IMR-90 (cell line): ENCODE measurements around the gene C2. TPM values are rescaled to one million over a fixed set of nuclear protein-coding genes. Genes with fewer than 3 reads are reported as not detected.
"Not testable (repeated sequence)": the region's sequence is repeated elsewhere in the genome, so short reads cannot be mapped to it uniquely, and the experiment has no call there.

ENCODE experiments used
- ATAC-seq: fragments of 200-7000 bp; cut with Tn5 transposase; 2 replicates; pipeline ENCODE4 v1.9.1; 2020; ENCODE audit warnings: low read depth, mild to moderate bottlenecking, moderate library complexity
- BruUV-seq: library from RNA; stranded (reverse); fragments of 400-500 nt; replicated peaks from 2 replicates; lab custom pipeline; 2021; lab: Mats Ljungman, UMichigan
- CTCF ChIA-PET: fragments of 300-600 bp; formaldehyde crosslinking; extraction: SDS; loops from one replicate; lab custom pipeline; 2021; ENCODE audit warnings: antibody characterized with exemption; lab: Yijun Ruan, JAX
- POLR2A ChIA-PET: fragments of 300-600 bp; sonication (Branson Sonifier 250); formaldehyde crosslinking; loops from one replicate; lab custom pipeline; 2022; ENCODE audit warnings: antibody characterized with exemption; ENCODE audit not compliant: unreplicated experiment; lab: Charles Lee
- DNase-seq: peaks from one replicate; pipeline ENCODE4 v3.0.0; 2013
- H2AFZ ChIP-seq: replicated peaks from 2 replicates; pipeline ENCODE3; 2013; ENCODE audit warnings: low read length, mild to moderate bottlenecking; ENCODE audit not compliant: poor library complexity
- H2AK5ac ChIP-seq: 2 replicates; pipeline ENCODE4 v1.6.1; 2013; ENCODE audit warnings: low read depth, low read length, inconsistent platforms
- H2AK9ac ChIP-seq: replicated peaks from 2 replicates; pipeline ENCODE3; 2013; ENCODE audit warnings: mild to moderate bottlenecking, low read depth, low read length, moderate library complexity; ENCODE audit not compliant: poor library complexity
- H2BK120ac ChIP-seq: 2 replicates; pipeline ENCODE4 v1.6.1; 2013; ENCODE audit warnings: low read depth, low read length, inconsistent platforms
- H2BK15ac ChIP-seq: 3 replicates; pipeline ENCODE4 v1.6.1; 2013; ENCODE audit warnings: low read depth, low read length, inconsistent platforms
- H2BK20ac ChIP-seq: 2 replicates; pipeline ENCODE4 v1.6.1; 2013; ENCODE audit warnings: low read depth, mild to moderate bottlenecking, inconsistent platforms, low read length, moderate library complexity
- H2BK5ac ChIP-seq: 2 replicates; pipeline ENCODE4 v1.6.1; 2013; ENCODE audit warnings: mild to moderate bottlenecking, low read depth, low read length, inconsistent platforms; ENCODE audit not compliant: poor library complexity, severe bottlenecking
- H3K14ac ChIP-seq: replicated peaks from 2 replicates; pipeline ENCODE4 v1.6.1; 2013; ENCODE audit warnings: low read depth, low read length, inconsistent platforms
- H3K18ac ChIP-seq: 2 replicates; pipeline ENCODE4 v1.6.1; 2013; ENCODE audit warnings: low read depth, low read length, control low read depth
- H3K23ac ChIP-seq: 2 replicates; pipeline ENCODE4 v1.6.1; 2013; ENCODE audit warnings: low read depth, low read length, inconsistent platforms
- H3K27ac ChIP-seq: 2 replicates; pipeline ENCODE4 v1.5.1; 2013; ENCODE audit warnings: mild to moderate bottlenecking, control low read depth, low read length; ENCODE audit not compliant: insufficient read depth
- H3K27me3 ChIP-seq: 2 replicates; pipeline ENCODE4 v1.6.1; 2013; ENCODE audit warnings: low read length; ENCODE audit not compliant: control insufficient read depth, insufficient read depth
- H3K36me3 ChIP-seq: 2 replicates; pipeline ENCODE4 v1.6.1; 2013; ENCODE audit warnings: low read length, mixed read lengths; ENCODE audit not compliant: control insufficient read depth, insufficient read depth
- H3K4ac ChIP-seq: 2 replicates; pipeline ENCODE4 v1.6.1; 2013; ENCODE audit warnings: low read depth, low read length, inconsistent platforms
- H3K4me1 ChIP-seq: 2 replicates; pipeline ENCODE4 v1.6.1; 2013; ENCODE audit warnings: low read length, mixed read lengths; ENCODE audit not compliant: control insufficient read depth, insufficient read depth
- H3K4me2 ChIP-seq: 2 replicates; pipeline ENCODE4 v1.6.1; 2013; ENCODE audit warnings: low read depth, mild to moderate bottlenecking, control low read depth, low read length, moderate library complexity
- H3K4me3 ChIP-seq: 2 replicates; pipeline ENCODE4 v1.5.1; 2013; ENCODE audit warnings: low read depth, mild to moderate bottlenecking, control low read depth, low read length, moderate library complexity; ENCODE audit not compliant: insufficient read depth
- H3K56ac ChIP-seq: 2 replicates; pipeline ENCODE4 v1.6.1; 2013; ENCODE audit warnings: low read length, inconsistent platforms; ENCODE audit not compliant: insufficient read depth; ENCODE audit errors: extremely low read depth
- H3K79me1 ChIP-seq, 2 experiments: 2 replicates each; pipeline ENCODE4 v1.6.1; 2013; ENCODE audit warnings: low read length in 2 of 2, inconsistent platforms in 1 of 2, low read depth in 1 of 2
- H3K9ac ChIP-seq: 2 replicates; pipeline ENCODE4 v1.6.1; 2013; ENCODE audit warnings: low read depth, low read length, control low read depth
- H3K9me1 ChIP-seq: 2 replicates; pipeline ENCODE4 v1.6.1; 2013; ENCODE audit warnings: low read length, inconsistent platforms; ENCODE audit not compliant: insufficient read depth
- H3K9me3 ChIP-seq: 2 replicates; pipeline ENCODE4 v1.6.1; 2013; ENCODE audit warnings: low read length; ENCODE audit not compliant: control insufficient read depth, insufficient read depth
- H4K20me1 ChIP-seq: 2 replicates; pipeline ENCODE4 v1.6.1; 2013; ENCODE audit warnings: low read length, inconsistent platforms; ENCODE audit not compliant: insufficient read depth
- H4K5ac ChIP-seq: 2 replicates; pipeline ENCODE4 v1.6.1; 2013; ENCODE audit warnings: mild to moderate bottlenecking, low read depth, low read length, control low read depth
- H4K8ac ChIP-seq, 2 experiments: 2 replicates each; pipeline ENCODE4 v1.6.1; 2013; ENCODE audit warnings: low read depth in 2 of 2, low read length in 2 of 2, control low read depth in 1 of 2, inconsistent platforms in 1 of 2
- H4K91ac ChIP-seq: 2 replicates; pipeline ENCODE4 v1.6.1; 2013; ENCODE audit warnings: low read depth, low read length, inconsistent platforms; ENCODE audit not compliant: insufficient read depth
- WGBS, 2 experiments: methylation state at CpG; one replicate each; pipeline versions ENCODE4 v1.1.5 to v1.1.7; 2013; ENCODE audit warnings: missing lambda C conversion rate in 2 of 2; ENCODE audit not compliant: insufficient read length in 1 of 2; ENCODE audit errors: extremely low coverage in 2 of 2; 5-methylcytosine and 5-hydroxymethylcytosine counted together
- dilution Hi-C: fragments of 300-500 bp; cut with HindIII; formaldehyde crosslinking; loops from one replicate; pipeline ENCODE4 v1.14.3; 2018; ENCODE audit warnings: low sequenced_read_pairs; ENCODE audit not compliant: unreplicated experiment
- in situ Hi-C: fragments of 300-500 bp; cut with MboI; formaldehyde crosslinking; loops from 3 replicates; pipeline ENCODE4 v1.14.3; 2019; ENCODE audit warnings: low sequenced_read_pairs, inconsistent platforms, mixed read lengths
- intact Hi-C: fragments of 100-400 bp; cut with micrococcal nuclease; formaldehyde crosslinking; loops from 2 replicates; pipeline ENCODE4 v1.10.0; 2022
- microRNA-seq, 2 experiments: library from miRNA; stranded (forward) in 1 of 2; unstranded in 1 of 2; fragments of 10-50 nt in 1 of 2; fragments of <30 nt in 1 of 2; gene quantifications in 1 of 2; microRNA quantifications in 1 of 2; one replicate each; pipeline versions ENCODE3 to v1.1.0; 2013 to 2020; ENCODE audit not compliant: insufficient read depth in 1 of 2, insufficient read length in 1 of 2, unreplicated experiment in 1 of 2
- polyA plus RNA-seq, 3 experiments: library from polyadenylated mRNA; depleted of rRNA; stranded (reverse); fragments of >200 nt; gene quantifications; 2 replicates each; pipeline ENCODE4 v1.2.3, GENCODE V29; 2012; ENCODE audit warnings: low replicate concordance in 1 of 3
- small RNA-seq, 5 experiments: library from RNA; depleted of rRNA; stranded (forward); fragments of <200 nt; gene quantifications; one replicate each; pipeline ENCODE3, GENCODE V24; 2012
- total RNA-seq: library from RNA; depleted of rRNA; stranded (reverse); fragments of >200 nt; gene quantifications from 2 replicates; pipeline ENCODE4 v1.2.3, GENCODE V29; 2012; rRNA removed

Gene C2
- total and polyA plus RNA-seq, 2 of the 4 experiments (the other 2 are of a cell fraction): 0.18 to 0.19 TPM

GRCh38 chr6:31994421-31994820 is 66.9 kb downstream of the C2 start:
- H2BK5ac ChIP-seq, dilution Hi-C loops, H2BK120ac ChIP-seq, BruUV-seq, POLR2A ChIA-PET, H2BK15ac ChIP-seq, ATAC-seq, H4K5ac ChIP-seq, H3K4me1 ChIP-seq, H4K8ac ChIP-seq, H3K23ac ChIP-seq, H3K4me2 ChIP-seq, CTCF ChIA-PET, H2AK9ac ChIP-seq, in situ Hi-C loops, H3K14ac ChIP-seq, H3K79me1 ChIP-seq, H3K4ac ChIP-seq, H3K18ac ChIP-seq, H3K27me3 ChIP-seq, H3K27ac ChIP-seq, H4K20me1 ChIP-seq, H4K91ac ChIP-seq, H3K9ac ChIP-seq, H3K56ac ChIP-seq, H3K9me1 ChIP-seq, H3K9me3 ChIP-seq, H2AK5ac ChIP-seq, DNase-seq, H3K36me3 ChIP-seq, intact Hi-C loops, H2AFZ ChIP-seq, H3K4me3 ChIP-seq, H2BK20ac ChIP-seq: not testable (repeated sequence)
- WGBS, 2 experiments: no CpG with 5 or more reads among the region's 14 CpGs

Small RNAs within 50 kb of the gene (microRNA-seq; reads per million reads assigned to microRNA genes)
- gene AL645922.1 (ENCODE audit: insufficient read depth, insufficient read length) (not detected), gene MIR1236 (ENCODE audit: unreplicated experiment) (not detected)

Small RNAs within 50 kb of the gene (small RNA-seq; reads per million reads assigned to genes)
- 0 reads per million in 5 experiments for gene AL645922.1

Other genes with a start within 250 kb of the C2 start
Only the 30 nearest of the 34 such genes appear.
- gene ABHD16A, start 224.4 kb upstream of the C2 start, total RNA-seq: 30.3 and 35.1 TPM in 2 replicates
- gene ABHD16A, start 224.4 kb upstream of the C2 start, polyA plus RNA-seq (2012; rRNA removed): 31.5 and 34.6 TPM in 2 replicates
- gene LY6G6F, start 220.9 kb upstream of the C2 start, total RNA-seq: not detected in 2 replicates
- not detected in 2 replicates for gene LY6G6F, start 220.9 kb upstream of the C2 start, polyA plus RNA-seq (2012; rRNA removed)
- not detected in 2 replicates for gene LY6G6D, start 212.4 kb upstream of the C2 start, total RNA-seq
- gene LY6G6D, start 212.4 kb upstream of the C2 start, polyA plus RNA-seq (2012; rRNA removed): not detected in 2 replicates
- gene LY6G6C, start 206.0 kb upstream of the C2 start, total RNA-seq: not detected in 2 replicates
- gene LY6G6C, start 206.0 kb upstream of the C2 start, polyA plus RNA-seq (2012; rRNA removed): not detected in 2 replicates
- gene MPIG6B, start 204.3 kb upstream of the C2 start, total RNA-seq: not detected in 2 replicates
- gene MPIG6B, start 204.3 kb upstream of the C2 start, polyA plus RNA-seq (2012; rRNA removed): not detected in 2 replicates
- gene DDAH2, start 198.4 kb upstream of the C2 start, total RNA-seq: 40.0 and 40.7 TPM in 2 replicates
- gene DDAH2, start 198.4 kb upstream of the C2 start, polyA plus RNA-seq (2012; rRNA removed): 57.9 and 58.4 TPM in 2 replicates
- 992 and 1,185 TPM in 2 replicates for gene CLIC1, start 191.2 kb upstream of the C2 start, total RNA-seq
- 692 and 706 TPM in 2 replicates for gene CLIC1, start 191.2 kb upstream of the C2 start, polyA plus RNA-seq (2012; rRNA removed)
- gene MSH5, start 187.7 kb upstream of the C2 start, total RNA-seq: 4.7 and 5.6 TPM in 2 replicates
- 14.5 and 15.7 TPM in 2 replicates for gene MSH5, start 187.7 kb upstream of the C2 start, polyA plus RNA-seq (2012; rRNA removed)
- gene SAPCD1, start 165.1 kb upstream of the C2 start, total RNA-seq: not detected in 2 replicates
- gene SAPCD1, start 165.1 kb upstream of the C2 start, polyA plus RNA-seq (2012; rRNA removed): 2.2 and 2.3 TPM in 2 replicates
- gene VWA7, start 150.4 kb upstream of the C2 start, total RNA-seq: under 0.01 and 0.28 TPM in 2 replicates
- gene VWA7, start 150.4 kb upstream of the C2 start, polyA plus RNA-seq (2012; rRNA removed): 1.0 and 1.4 TPM in 2 replicates
- 32.2 and 41.2 TPM in 2 replicates for gene VARS1, start 132.0 kb upstream of the C2 start, total RNA-seq
- 39.6 and 42.0 TPM in 2 replicates for gene VARS1, start 132.0 kb upstream of the C2 start, polyA plus RNA-seq (2012; rRNA removed)
- 48.0 and 56.3 TPM in 2 replicates for gene LSM2, start 120.8 kb upstream of the C2 start, total RNA-seq
- gene LSM2, start 120.8 kb upstream of the C2 start, polyA plus RNA-seq (2012; rRNA removed): 55.0 and 61.0 TPM in 2 replicates
- gene HSPA1L, start 112.4 kb upstream of the C2 start, total RNA-seq: 1.3 and 1.4 TPM in 2 replicates
- 0.97 and 1.0 TPM in 2 replicates for gene HSPA1L, start 112.4 kb upstream of the C2 start, polyA plus RNA-seq (2012; rRNA removed)
- 94.6 and 102 TPM in 2 replicates for gene HSPA1A, start 112.2 kb upstream of the C2 start, total RNA-seq
- 93.1 and 95.3 TPM in 2 replicates for gene HSPA1A, start 112.2 kb upstream of the C2 start, polyA plus RNA-seq (2012; rRNA removed)
- 93.6 and 118 TPM in 2 replicates for gene HSPA1B, start 100.0 kb upstream of the C2 start, total RNA-seq
- 59.4 and 61.1 TPM in 2 replicates for gene HSPA1B, start 100.0 kb upstream of the C2 start, polyA plus RNA-seq (2012; rRNA removed)
- gene NEU1, start 64.9 kb upstream of the C2 start, total RNA-seq: 23.6 and 28.5 TPM in 2 replicates
- gene NEU1, start 64.9 kb upstream of the C2 start, polyA plus RNA-seq (2012; rRNA removed): 36.2 and 37.3 TPM in 2 replicates
- 0.36 TPM in 1 of 2 replicates, not detected in the other for gene SLC44A4, start 48.7 kb upstream of the C2 start, total RNA-seq
- 0.14 and 0.19 TPM in 2 replicates for gene SLC44A4, start 48.7 kb upstream of the C2 start, polyA plus RNA-seq (2012; rRNA removed)
- 36.4 and 38.0 TPM in 2 replicates for gene EHMT2, start 30.0 kb upstream of the C2 start, total RNA-seq
- gene EHMT2, start 30.0 kb upstream of the C2 start, polyA plus RNA-seq (2012; rRNA removed): 47.7 and 51.2 TPM in 2 replicates
- 2.0 and 2.5 TPM in 2 replicates for gene ZBTB12, start 25.6 kb upstream of the C2 start, total RNA-seq
- 8.1 and 8.5 TPM in 2 replicates for gene ZBTB12, start 25.6 kb upstream of the C2 start, polyA plus RNA-seq (2012; rRNA removed)
- 1.4 and 1.8 TPM in 2 replicates for gene CFB, start 18.4 kb downstream of the C2 start, total RNA-seq
- gene CFB, start 18.4 kb downstream of the C2 start, polyA plus RNA-seq (2012; rRNA removed): 5.8 and 6.1 TPM in 2 replicates
- 76.0 and 90.8 TPM in 2 replicates for gene NELFE, start 31.3 kb downstream of the C2 start, total RNA-seq
- 63.6 and 65.4 TPM in 2 replicates for gene NELFE, start 31.3 kb downstream of the C2 start, polyA plus RNA-seq (2012; rRNA removed)
- gene SKIC2, start 31.5 kb downstream of the C2 start, total RNA-seq: 30.6 and 34.7 TPM in 2 replicates
- gene SKIC2, start 31.5 kb downstream of the C2 start, polyA plus RNA-seq (2012; rRNA removed): 46.0 and 46.3 TPM in 2 replicates
- 7.8 and 9.3 TPM in 2 replicates for gene DXO, start 44.4 kb downstream of the C2 start, total RNA-seq
- 21.4 and 22.1 TPM in 2 replicates for gene DXO, start 44.4 kb downstream of the C2 start, polyA plus RNA-seq (2012; rRNA removed)
- 0.83 and 0.90 TPM in 2 replicates for gene C4A, start 54.3 kb downstream of the C2 start, total RNA-seq
- 3.6 and 3.8 TPM in 2 replicates for gene C4A, start 54.3 kb downstream of the C2 start, polyA plus RNA-seq (2012; rRNA removed)
- gene C4B, start 87.1 kb downstream of the C2 start, total RNA-seq: 0.54 and 0.56 TPM in 2 replicates
- 4.2 and 4.4 TPM in 2 replicates for gene C4B, start 87.1 kb downstream of the C2 start, polyA plus RNA-seq (2012; rRNA removed)
- gene CYP21A2, start 110.7 kb downstream of the C2 start, total RNA-seq: not detected in 2 replicates
- 0.03 and 0.10 TPM in 2 replicates for gene CYP21A2, start 110.7 kb downstream of the C2 start, polyA plus RNA-seq (2012; rRNA removed)
- gene TNXB, start 181.6 kb downstream of the C2 start, total RNA-seq: under 0.01 TPM in 1 of 2 replicates, not detected in the other
- 0.05 and 0.42 TPM in 2 replicates for gene TNXB, start 181.6 kb downstream of the C2 start, polyA plus RNA-seq (2012; rRNA removed)
- 5.3 and 7.9 TPM in 2 replicates for gene ATF6B, start 200.5 kb downstream of the C2 start, total RNA-seq
- 62.6 and 69.6 TPM in 2 replicates for gene ATF6B, start 200.5 kb downstream of the C2 start, polyA plus RNA-seq (2012; rRNA removed)
- 5.8 and 5.9 TPM in 2 replicates for gene FKBPL, start 202.6 kb downstream of the C2 start, total RNA-seq
- 3.4 and 3.6 TPM in 2 replicates for gene FKBPL, start 202.6 kb downstream of the C2 start, polyA plus RNA-seq (2012; rRNA removed)
- not detected in 2 replicates for gene PRRT1, start 224.2 kb downstream of the C2 start, total RNA-seq
- 0.87 and 0.99 TPM in 2 replicates for gene PRRT1, start 224.2 kb downstream of the C2 start, polyA plus RNA-seq (2012; rRNA removed)